Measurements from ENCODE around the gene TBC1D22A. TPM values are rescaled to one million over a fixed set of nuclear protein-coding genes. Genes with fewer than 3 reads are reported as not detected.
"Not testable (repeated sequence)": the region's sequence is repeated elsewhere in the genome, so short reads cannot be mapped to it uniquely, and the experiment has no call there.

TBC1D22A gene
- total and polyA plus RNA-seq, 2 experiments from 2014 or later: 9.6 to 13.3 TPM

- Mint-ChIP-seq H3K4me1 (peaks cover 25% of the 10 kb centered on the region), H3K27me3 (ENCODE audit: insufficient read depth, low read depth, poor library complexity) (peaks cover 7% of the 10 kb centered on the region), H3K4me3 (no peak overlapping the region), H3K9me3 (no peaks in the 10 kb centered on the region), H3K36me3 (ENCODE audit: low read depth) (no peaks in the 10 kb centered on the region; the same call in 2 of the 3 replicates), H3K27ac (no peak overlapping the region; the same call in 1 of the 2 replicates)
- ATAC-seq (no peak), DNase-seq (ENCODE audit: low spot score) (no peak)
- no peak overlapping the region for H3K4me2 ChIP-seq
- no peaks in the 10 kb centered on the region for H3F3A ChIP-seq (replicated peaks; ENCODE audit: low read depth)
- H3K79me2 ChIP-seq (replicated peaks; ENCODE audit: insufficient read depth): no peaks in the 10 kb centered on the region
- TF ChIP-seq EZH2phosphoT487 (IDR thresholded peaks at IDR 0.05; ENCODE audit: unreplicated experiment): no peak
- TF ChIP-seq POLR2AphosphoS5 (IDR thresholded peaks at IDR 0.05; ENCODE audit: low read depth): no peak
- TF ChIP-seq EZH2 (IDR thresholded peaks at IDR 0.05; ENCODE audit: low read depth, unreplicated experiment): no peak
- no peak for TF ChIP-seq CREB1 (CRISPR knock-in tag; IDR thresholded peaks at IDR 0.05; ENCODE audit: low read depth)
- TF ChIP-seq ETS1 (IDR thresholded peaks at IDR 0.05): no peak
- TF ChIP-seq NANOG (IDR thresholded peaks at IDR 0.05; ENCODE audit: borderline replicate concordance): no peak
- TF ChIP-seq STAT1 (IDR thresholded peaks at IDR 0.05; ENCODE audit: unreplicated experiment): no peak
- TF ChIP-seq ZNF114 (CRISPR knock-in tag; IDR thresholded peaks at IDR 0.05): no peak
- TF ChIP-seq CTCF (conservative IDR thresholded peaks at IDR 0.05; ENCODE audit: low read depth in 2 of 2): no peak
- no peak for TF ChIP-seq ZNF331 (CRISPR knock-in tag; IDR thresholded peaks at IDR 0.05; ENCODE audit: low read depth)
- no peaks in the 10 kb centered on the region for H4K20me1 ChIP-seq (replicated peaks; ENCODE audit: insufficient read depth)
- H3K36me3 ChIP-seq (ENCODE audit: insufficient read depth): no peaks in the 10 kb centered on the region
- no peak overlapping the region for H3K27ac ChIP-seq (ENCODE audit: low read depth)
- no peaks in the 10 kb centered on the region for H3K27me3 ChIP-seq (ENCODE audit: insufficient read depth)
- H3K4me3 ChIP-seq: no peak overlapping the region
- no peak overlapping the region for H2AFZ ChIP-seq
- no peaks in the 10 kb centered on the region for H3K9me2 ChIP-seq (ENCODE audit: insufficient read depth)
- H3K4me1 ChIP-seq (ENCODE audit: insufficient read depth): no peaks in the 10 kb centered on the region
Observed at GRCh38 chr22:47048123-47049077, 285.9 kb downstream of the TBC1D22A start.

GRCh38 chr22:47049078-47049624 is 286.7 kb downstream of the TBC1D22A start:
- H3K27me3 Mint-ChIP-seq (ENCODE audit: insufficient read depth, low read depth, poor library complexity): peaks cover 7% of the 10 kb centered on the region
- H3K4me3 Mint-ChIP-seq: no peak overlapping the region
- no peaks in the 10 kb centered on the region; the same call in 2 of the 3 replicates for H3K36me3 Mint-ChIP-seq (ENCODE audit: low read depth)
- no peaks in the 10 kb centered on the region for H3K4me1 ChIP-seq (ENCODE audit: insufficient read depth)
- no peak overlapping the region for H3K27ac ChIP-seq (ENCODE audit: low read depth)
- no peak overlapping the region for H3K4me3 ChIP-seq
- no peaks in the 10 kb centered on the region for H4K20me1 ChIP-seq (replicated peaks; ENCODE audit: insufficient read depth)
- H3K4me1 Mint-ChIP-seq: peaks cover 24% of the 10 kb centered on the region
- H3F3A ChIP-seq (replicated peaks; ENCODE audit: low read depth): no peaks in the 10 kb centered on the region
- no peak for DNase-seq (ENCODE audit: low spot score)
- no peaks in the 10 kb centered on the region for H3K27me3 ChIP-seq (ENCODE audit: insufficient read depth)
- H3K27ac Mint-ChIP-seq: no peak overlapping the region
- H3K36me3 ChIP-seq (ENCODE audit: insufficient read depth): no peaks in the 10 kb centered on the region
- H3K79me2 ChIP-seq (replicated peaks; ENCODE audit: insufficient read depth): no peaks in the 10 kb centered on the region
- H2AFZ ChIP-seq: no peak overlapping the region
- no peaks in the 10 kb centered on the region for H3K9me2 ChIP-seq (ENCODE audit: insufficient read depth)
- no peaks in the 10 kb centered on the region for H3K9me3 Mint-ChIP-seq
- no peak for ATAC-seq
- TF ChIP-seq JUNB (IDR thresholded peaks at IDR 0.05; ENCODE audit: unreplicated experiment): no peak
- no peak for TF ChIP-seq ETS1 (IDR thresholded peaks at IDR 0.05)
- no peak for TF ChIP-seq CREB1 (CRISPR knock-in tag; IDR thresholded peaks at IDR 0.05; ENCODE audit: low read depth)
- no peak for TF ChIP-seq EZH2 (IDR thresholded peaks at IDR 0.05; ENCODE audit: low read depth, unreplicated experiment)
- no peak for TF ChIP-seq ZNF114 (CRISPR knock-in tag; IDR thresholded peaks at IDR 0.05)
- TF ChIP-seq STAT1 (IDR thresholded peaks at IDR 0.05; ENCODE audit: unreplicated experiment): no peak
- TF ChIP-seq POLR2AphosphoS5 (IDR thresholded peaks at IDR 0.05; ENCODE audit: low read depth): no peak
- no peak for TF ChIP-seq ZNF331 (CRISPR knock-in tag; IDR thresholded peaks at IDR 0.05; ENCODE audit: low read depth)
- no peak overlapping the region for H3K4me2 ChIP-seq

- H3K27me3 ChIP-seq (ENCODE audit: insufficient read depth); ATAC-seq; H3K27ac Mint-ChIP-seq; H3K27ac ChIP-seq (ENCODE audit: low read depth); H3K79me2 ChIP-seq (replicated peaks; ENCODE audit: insufficient read depth); H2AFZ ChIP-seq; H3K9me2 ChIP-seq (ENCODE audit: insufficient read depth); H3F3A ChIP-seq (replicated peaks; ENCODE audit: low read depth); H3K36me3 ChIP-seq (ENCODE audit: insufficient read depth); H3K9me3 Mint-ChIP-seq; H3K27me3 Mint-ChIP-seq (ENCODE audit: insufficient read depth, low read depth, poor library complexity); H4K20me1 ChIP-seq (replicated peaks; ENCODE audit: insufficient read depth); DNase-seq (ENCODE audit: low spot score); H3K4me3 ChIP-seq; H3K36me3 Mint-ChIP-seq (ENCODE audit: low read depth); H3K4me3 Mint-ChIP-seq; H3K4me1 ChIP-seq (ENCODE audit: insufficient read depth); H3K4me2 ChIP-seq: not testable (repeated sequence)
- H3K4me1 Mint-ChIP-seq: peaks cover 24% of the 10 kb centered on the region
Observed at GRCh38 chr22:47049736-47050400, 287.4 kb downstream of the TBC1D22A start.
